ENCODE data around the gene SERPINB1.
"Not testable (repeated sequence)": the region's sequence is repeated elsewhere in the genome, so short reads cannot be mapped to it uniquely, and the experiment has no call there.

Gene SERPINB1

GRCh38 chr6:2819115-2819514 lies 22.5 kb downstream of the SERPINB1 start:
- in situ Hi-C loops (cut with MboI; ENCODE audit: low sequenced_read_pairs) = no loop called here

GRCh38 chr6:2818593-2818992 lies 23.1 kb downstream of the SERPINB1 start:
- in situ Hi-C loops (cut with MboI; ENCODE audit: low sequenced_read_pairs) = no loop called here

GRCh38 chr6:2817903-2818443 lies 23.7 kb downstream of the SERPINB1 start:
- in situ Hi-C loops (cut with MboI; ENCODE audit: low sequenced_read_pairs) = no loop called here

- in situ Hi-C loops (cut with MboI; ENCODE audit: low sequenced_read_pairs) = no loop called here
These were observed 25.5 kb downstream of the SERPINB1 start for GRCh38 chr6:2816158-2816557.

GRCh38 chr6:2812695-2813094 lies 29.0 kb downstream of the SERPINB1 start:
- in situ Hi-C loops (cut with MboI; ENCODE audit: low sequenced_read_pairs) = no loop called here

DNA sequence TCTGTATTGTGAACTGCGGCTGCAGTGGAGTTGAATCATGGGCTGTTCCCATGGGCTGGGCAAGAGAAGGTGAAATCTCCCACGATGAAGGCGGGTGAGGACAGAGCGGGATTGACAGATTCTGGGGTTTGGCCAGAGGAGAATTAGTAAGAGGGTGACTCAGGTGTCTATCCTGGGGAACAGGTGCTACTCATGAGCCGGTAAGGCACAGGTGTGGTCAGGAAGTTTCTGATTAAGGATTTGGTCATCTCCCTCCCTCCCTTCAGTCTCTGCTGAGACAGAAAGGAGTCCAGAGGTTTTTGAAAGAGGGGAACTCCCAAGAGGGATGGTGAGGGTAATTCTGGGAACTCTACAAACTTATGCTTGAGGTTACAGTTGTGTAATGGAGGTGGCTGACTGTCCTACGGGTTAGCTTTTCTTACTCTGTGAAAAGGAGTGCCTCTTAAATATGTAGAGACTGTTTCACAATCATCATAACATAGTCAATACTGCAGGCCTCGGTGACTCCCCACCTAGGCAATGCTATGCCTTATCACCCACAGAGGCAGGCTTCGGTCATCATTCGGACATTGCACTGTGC lies 31.5 kb downstream of the SERPINB1 start:
- in situ Hi-C loops (cut with MboI; ENCODE audit: low sequenced_read_pairs) = no loop called here

DNA sequence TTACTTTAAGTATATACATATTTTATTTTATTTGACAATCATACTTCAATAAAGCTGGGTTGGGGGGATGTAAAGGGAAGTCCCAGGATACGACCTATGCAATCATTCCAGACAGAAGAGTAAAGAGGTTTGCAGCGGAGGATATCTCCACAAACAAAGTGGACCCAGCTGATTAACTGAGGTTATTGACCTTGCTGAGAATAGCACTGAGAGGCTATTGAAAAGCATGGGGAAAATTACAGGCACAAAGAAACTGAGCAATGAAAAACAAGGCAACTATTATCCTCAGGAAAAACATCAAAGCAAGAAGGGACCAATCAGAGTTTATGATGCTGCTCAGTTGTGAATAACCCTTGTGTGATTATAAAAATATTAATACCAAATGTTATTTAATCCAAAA lies 32.6 kb downstream of the SERPINB1 start:
- in situ Hi-C loops (cut with MboI; ENCODE audit: low sequenced_read_pairs) = no loop called here

GRCh38 chr6:2807342-2808090 lies 34.1 kb downstream of the SERPINB1 start:
- in situ Hi-C loops (cut with MboI; ENCODE audit: low sequenced_read_pairs) = no loop called here

- in situ Hi-C loops (cut with MboI; ENCODE audit: low sequenced_read_pairs) = no loop called here
These were observed 35.0 kb downstream of the SERPINB1 start for GRCh38 chr6:2806644-2807043.

DNA sequence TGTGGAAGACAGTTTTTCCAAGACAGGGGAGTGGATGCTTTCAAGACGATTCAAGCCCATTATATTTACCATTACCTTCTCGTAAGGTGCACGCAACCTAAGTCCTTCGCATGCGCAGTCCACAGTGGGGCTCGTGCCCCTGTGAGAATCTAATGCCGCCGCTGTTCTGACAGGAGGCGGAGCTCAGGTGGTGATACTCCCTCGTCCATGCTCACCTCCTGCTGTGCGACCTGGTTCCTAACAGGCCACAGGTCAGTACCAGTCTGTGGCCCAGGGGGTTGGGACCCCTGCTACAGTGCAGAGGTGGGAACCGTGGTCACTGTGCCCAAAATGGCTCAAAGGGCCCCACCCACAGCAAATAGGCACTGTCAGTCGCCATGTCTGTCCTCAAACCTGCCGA lies 36.6 kb downstream of the SERPINB1 start:
- in situ Hi-C loops (cut with MboI; ENCODE audit: low sequenced_read_pairs) = no loop called here

- in situ Hi-C loops (cut with MboI; ENCODE audit: low sequenced_read_pairs) = no loop called here
These were observed 37.1 kb downstream of the SERPINB1 start for GRCh38 chr6:2804516-2804915.

DNA sequence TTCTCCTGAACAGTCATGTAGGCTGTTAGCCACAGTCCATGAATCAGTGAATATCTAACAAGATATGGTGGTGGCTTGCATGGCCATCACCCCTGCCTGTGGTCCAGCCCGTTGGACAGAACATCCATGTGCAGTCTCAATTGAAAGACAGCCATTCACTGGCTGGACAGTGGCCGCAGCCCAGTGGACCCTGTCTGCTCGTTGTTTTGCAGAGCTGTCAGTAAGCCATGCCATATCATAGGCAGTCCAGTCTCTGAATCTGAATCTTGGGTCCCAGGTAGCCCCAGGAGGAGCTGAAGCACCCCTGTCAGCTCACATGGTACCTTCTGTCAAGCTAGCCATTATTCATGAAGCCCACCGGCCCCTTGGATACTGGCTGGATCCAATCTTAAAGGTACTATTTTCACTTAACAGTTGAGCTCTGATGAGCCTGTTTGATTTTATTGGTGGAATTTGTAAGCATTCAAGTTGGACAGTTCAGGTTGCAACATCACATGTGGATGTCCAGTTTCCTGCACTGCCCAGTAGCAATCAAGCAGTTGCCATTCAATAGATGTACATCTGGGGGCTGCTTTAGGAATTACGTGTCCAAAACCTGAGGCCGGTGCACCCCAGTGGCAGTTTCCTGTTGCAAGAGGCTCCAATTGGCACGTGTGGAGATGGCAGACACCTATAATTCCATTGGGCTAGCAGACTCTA lies 37.8 kb downstream of the SERPINB1 start:
- in situ Hi-C loops (cut with MboI; ENCODE audit: low sequenced_read_pairs) = no loop called here

GRCh38 chr6:2802521-2803060 lies 39.1 kb downstream of the SERPINB1 start:
- in situ Hi-C loops (cut with MboI; ENCODE audit: low sequenced_read_pairs) = no loop called here

DNA sequence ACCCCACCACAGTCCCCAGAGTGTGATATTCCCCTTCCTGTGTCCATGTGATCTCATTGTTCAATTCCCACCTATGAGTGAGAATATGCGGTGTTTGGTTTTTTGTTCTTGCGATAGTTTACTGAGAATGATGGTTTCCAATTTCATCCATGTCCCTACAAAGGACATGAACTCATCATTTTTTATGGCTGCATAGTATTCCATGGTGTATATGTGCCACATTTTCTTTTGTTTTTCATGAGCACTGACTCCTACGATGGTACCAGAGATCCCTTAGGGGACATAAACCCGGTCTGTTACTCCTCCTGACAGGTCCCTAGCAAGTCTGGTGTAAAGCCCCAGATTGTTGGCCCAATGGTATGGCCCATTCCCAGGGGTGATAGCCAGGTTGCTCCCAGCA lies 40.0 kb downstream of the SERPINB1 start:
- in situ Hi-C loops (cut with MboI; ENCODE audit: low sequenced_read_pairs) = not testable (repeated sequence)

GRCh38 chr6:2800552-2801316 lies 40.9 kb downstream of the SERPINB1 start:
- in situ Hi-C loops (cut with MboI; ENCODE audit: low sequenced_read_pairs) = no loop called here

DNA sequence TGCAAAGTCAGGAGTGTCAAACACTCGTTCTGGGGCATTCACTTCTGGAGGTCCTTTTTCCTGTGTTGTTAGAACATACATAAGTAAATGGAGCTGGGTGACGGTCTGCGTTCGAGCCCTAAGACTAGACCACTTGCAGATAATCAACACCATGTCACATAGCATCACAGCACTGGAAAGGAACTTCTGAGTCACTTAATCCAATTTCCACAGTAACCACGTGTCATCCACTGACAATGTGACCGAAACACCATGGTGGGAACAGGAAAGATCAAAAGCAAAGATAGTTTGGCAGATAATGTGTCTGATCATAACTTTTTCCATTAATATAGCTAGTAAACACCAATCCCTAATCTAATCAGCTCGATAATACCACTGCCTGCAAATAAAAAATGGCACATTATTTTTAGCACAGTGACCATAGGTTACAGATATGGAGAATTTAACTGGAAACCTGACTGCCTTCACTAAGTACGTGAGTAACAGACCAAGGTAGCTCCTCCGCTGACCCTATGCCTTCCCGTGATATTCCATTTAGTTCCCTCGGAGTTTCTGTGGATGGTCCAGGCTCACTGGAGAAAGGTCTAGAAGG lies 41.6 kb downstream of the SERPINB1 start:
- in situ Hi-C loops (cut with MboI; ENCODE audit: low sequenced_read_pairs) = no loop called here

- in situ Hi-C loops (cut with MboI; ENCODE audit: low sequenced_read_pairs) = no loop called here
These were observed 43.0 kb downstream of the SERPINB1 start for GRCh38 chr6:2798586-2799134.

DNA sequence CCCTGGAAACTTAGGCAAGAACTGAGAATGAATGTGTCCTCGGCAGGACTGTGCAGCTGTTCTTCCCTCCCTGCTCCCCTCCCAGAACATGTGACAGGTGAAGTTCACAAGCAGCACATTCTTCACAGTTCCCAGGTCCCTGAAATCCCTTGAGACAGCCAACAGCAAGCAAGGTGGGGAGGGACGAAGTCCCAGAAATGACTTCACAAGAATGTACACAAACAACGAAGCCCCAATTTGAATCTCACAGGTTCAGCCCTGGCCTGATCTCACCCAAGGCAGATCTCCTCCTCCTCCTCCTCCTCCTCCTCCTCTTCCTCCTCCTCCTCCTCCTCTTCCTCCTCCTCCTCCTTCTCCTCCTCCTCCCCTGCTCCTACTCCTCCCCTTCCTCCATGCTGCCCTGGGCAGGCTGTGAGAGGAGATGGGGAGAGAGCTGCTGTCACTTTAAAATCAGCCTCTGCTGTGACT lies 44.1 kb downstream of the SERPINB1 start:
- in situ Hi-C loops (cut with MboI; ENCODE audit: low sequenced_read_pairs) = no loop called here

- in situ Hi-C loops (cut with MboI; ENCODE audit: low sequenced_read_pairs) = no loop called here
These were observed 44.8 kb downstream of the SERPINB1 start for GRCh38 chr6:2796861-2797260.

GRCh38 chr6:2795956-2796355 lies 45.7 kb downstream of the SERPINB1 start:
- in situ Hi-C loops (cut with MboI; ENCODE audit: low sequenced_read_pairs) = no loop called here

All from HL-60/S4 treated with phorbol 12-myristate 13-acetate at 8.2 ng/mL for 4 days and 3 days (cell line).